Neural cell (in vitro differentiated cells): ENCODE results near the gene TTC23L.

Experiments used
- CTCF ChIP-seq: fragments of 450-650 bp; IDR thresholded peaks from 2 replicates; pipeline ENCODE4 v1.5.1; 2014; ENCODE audit warnings: antibody characterized with exemption, mild to moderate bottlenecking, moderate library complexity; ENCODE audit not compliant: poor library complexity, severe bottlenecking
- EP300 ChIP-seq: fragments of 450-650 bp; conservative IDR thresholded peaks from 2 replicates; pipeline ENCODE4 v1.6.1; 2014; ENCODE audit warnings: antibody characterized with exemption, mild to moderate bottlenecking, moderate library complexity; ENCODE audit not compliant: poor library complexity, severe bottlenecking
- EZH2 ChIP-seq: fragments of 200-600, 300-800 bp; shearing (Covaris generic), sonication (generic); IDR thresholded peaks from 2 replicates; pipeline ENCODE4 v1.6.1; 2014; ENCODE audit warnings: antibody characterized with exemption, low read length, borderline replicate concordance, mild to moderate bottlenecking; ENCODE audit not compliant: insufficient read depth, poor library complexity, severe bottlenecking
- POLR2AphosphoS5 ChIP-seq: IDR thresholded peaks from 2 replicates; pipeline ENCODE4 v1.6.1; 2012
- REST ChIP-seq: IDR thresholded peaks from 2 replicates; pipeline ENCODE4 v1.6.1; 2012; ENCODE audit warnings: borderline replicate concordance
- TAF1 ChIP-seq: IDR thresholded peaks from 2 replicates; pipeline ENCODE4 v1.6.1; 2012; ENCODE audit warnings: low read depth

DNA sequence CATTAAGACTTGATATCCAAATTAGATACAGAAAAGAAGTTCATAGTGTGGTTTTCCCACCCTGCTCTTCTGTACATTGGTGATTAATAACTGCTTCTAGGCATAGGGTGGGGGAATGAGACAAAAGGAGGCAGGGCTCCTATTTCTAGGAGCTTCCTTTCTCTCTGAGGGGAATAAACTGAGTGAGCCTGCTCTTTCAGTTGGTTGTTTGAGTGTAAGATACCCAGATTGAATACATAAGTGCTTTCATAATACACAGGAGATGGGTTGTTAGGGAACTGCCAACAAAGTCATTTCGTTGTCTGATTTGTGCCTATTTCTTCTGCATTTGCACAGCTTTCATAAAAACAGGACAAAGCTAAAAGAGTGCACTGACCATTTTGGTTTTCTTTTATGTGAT lies 48.9 kb upstream of the TTC23L start:
- TF ChIP-seq CTCF (no peak), REST (no peak), POLR2AphosphoS5 (peak; percentile 40), EP300 (peak; percentile 67), TAF1 (no peak), EZH2 (no peak)
